Stimulated activated CD8-positive, alpha-beta memory T cell treated with anti-CD3 and anti-CD28 coated beads, Interleukin-15, amount 100 ng/mL, for 24 hours (primary cell): Measurements from ENCODE around the gene HMG20A.
"Not testable (repeated sequence)": the region's sequence is repeated elsewhere in the genome, so short reads cannot be mapped to it uniquely, and the experiment has no call there.

Source experiments
- DNase-seq: peaks from one replicate; pipeline ENCODE4 v3.0.0-alpha.2; 2020; ENCODE audit warnings: low read depth

The HMG20A gene

DNA sequence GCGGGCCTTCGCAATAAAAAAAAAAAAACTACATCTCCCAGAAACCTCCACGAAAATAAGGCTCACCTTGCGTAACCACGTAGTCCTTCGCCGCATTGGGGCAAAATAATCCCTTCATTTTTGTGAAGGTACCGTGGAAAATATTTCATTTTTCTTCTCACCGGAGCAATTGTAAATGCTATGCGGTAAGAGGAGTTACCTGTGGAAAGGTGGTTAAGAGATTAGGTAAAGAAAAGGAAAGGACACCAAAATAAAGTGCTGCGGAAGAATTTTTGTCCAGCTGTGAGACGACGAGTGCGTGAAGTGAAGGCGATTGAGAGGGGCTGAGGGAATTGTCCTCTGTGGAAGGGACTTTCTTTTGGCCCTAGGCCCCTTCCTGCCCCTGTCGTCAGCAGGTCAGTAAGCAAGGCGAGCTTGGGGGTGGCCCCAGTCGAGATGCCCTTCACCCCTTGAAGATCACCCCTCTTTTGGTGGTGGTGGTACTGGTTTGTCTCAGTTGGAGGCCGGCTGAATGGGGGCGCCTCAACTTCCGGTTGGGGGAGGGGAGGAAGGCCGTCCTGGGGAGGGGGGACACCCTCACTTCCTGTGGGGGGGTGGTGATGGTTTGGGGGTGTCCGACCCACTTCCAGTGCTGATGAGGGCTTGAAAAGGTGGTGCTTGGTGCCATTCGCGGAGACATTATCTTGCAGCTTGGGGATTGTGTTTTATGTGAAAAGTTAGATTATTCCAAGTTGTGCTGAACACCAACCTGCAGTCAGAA, at the start of gene HMG20A:
Gene HMG20A, plus strand, starts transcription at position 279 of the 760 bp plus-strand sequence. CDS start 37,520 bp downstream, outside the sequence.
- DNase-seq: peak; percentile 25

DNA sequence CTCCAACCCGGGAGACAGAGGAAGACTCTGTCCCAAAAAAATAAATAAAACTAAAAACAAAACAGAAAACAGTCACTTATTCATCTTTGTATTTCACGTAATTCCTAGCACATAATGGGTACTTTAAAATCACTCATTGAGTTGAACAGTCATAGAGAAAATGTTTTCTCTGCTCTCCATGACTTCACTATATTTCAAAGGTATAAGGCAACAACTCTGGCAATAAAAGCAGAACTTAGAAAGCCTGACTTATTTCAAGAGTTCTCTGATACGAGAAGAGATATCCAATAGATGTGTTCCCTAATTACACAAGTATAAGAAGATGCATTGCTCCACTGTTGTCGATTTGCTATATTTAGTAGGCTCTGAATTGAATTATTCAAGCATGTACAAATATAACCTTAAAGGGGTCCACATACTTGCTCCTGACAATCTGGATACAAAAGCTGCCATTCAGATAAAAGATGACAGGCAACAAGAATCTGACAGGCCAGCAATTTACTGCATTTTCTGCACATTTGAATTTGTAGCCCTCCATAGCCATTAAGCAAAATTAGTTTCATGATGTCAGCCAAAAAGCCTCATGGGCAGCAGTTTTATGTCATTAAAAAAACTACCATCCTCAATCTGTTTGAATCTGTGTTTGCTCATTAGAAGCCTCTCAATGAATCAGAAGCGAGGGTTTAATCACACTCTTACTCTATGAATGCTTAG, 48.7 kb upstream of the HMG20A start:
- no peak for DNase-seq

DNA sequence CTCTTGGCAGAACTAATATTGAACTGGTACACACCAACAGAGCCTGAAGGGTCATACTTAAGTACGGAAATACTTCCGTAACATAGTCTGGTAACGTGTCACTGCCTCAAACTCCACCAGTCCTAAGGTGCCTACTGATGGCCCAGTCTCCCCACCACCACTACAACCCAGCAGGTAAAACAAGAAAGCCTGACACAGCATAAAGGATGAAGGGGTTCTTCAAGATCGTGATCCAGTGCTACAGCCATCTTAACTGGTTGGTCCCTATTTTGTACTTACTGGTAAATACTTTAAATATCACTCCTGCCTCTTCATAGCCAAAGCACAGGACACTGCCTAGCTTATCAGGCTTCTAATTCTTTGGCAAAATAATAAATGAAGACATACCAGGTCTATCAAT, 47.2 kb upstream of the HMG20A start:
- DNase-seq: no peak

DNA sequence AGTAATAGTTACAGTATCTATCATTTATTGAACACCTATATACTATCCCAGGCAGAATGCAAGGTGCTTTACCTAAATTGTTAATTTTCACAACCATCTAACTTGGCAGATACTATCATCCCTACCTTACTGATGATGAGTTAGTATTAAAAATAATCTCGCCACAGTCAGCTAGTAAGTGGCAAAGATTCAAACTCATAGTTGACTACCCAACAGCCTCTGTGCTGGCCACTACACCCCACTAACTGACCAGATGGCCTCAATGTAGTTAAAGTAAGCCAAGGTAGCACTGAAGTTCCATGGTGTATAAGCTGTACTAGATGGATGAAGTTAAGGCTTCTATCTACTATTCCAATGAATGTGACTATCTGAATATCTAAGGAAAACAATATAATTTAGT, 45.6 kb upstream of the HMG20A start:
- DNase-seq: no peak

DNA sequence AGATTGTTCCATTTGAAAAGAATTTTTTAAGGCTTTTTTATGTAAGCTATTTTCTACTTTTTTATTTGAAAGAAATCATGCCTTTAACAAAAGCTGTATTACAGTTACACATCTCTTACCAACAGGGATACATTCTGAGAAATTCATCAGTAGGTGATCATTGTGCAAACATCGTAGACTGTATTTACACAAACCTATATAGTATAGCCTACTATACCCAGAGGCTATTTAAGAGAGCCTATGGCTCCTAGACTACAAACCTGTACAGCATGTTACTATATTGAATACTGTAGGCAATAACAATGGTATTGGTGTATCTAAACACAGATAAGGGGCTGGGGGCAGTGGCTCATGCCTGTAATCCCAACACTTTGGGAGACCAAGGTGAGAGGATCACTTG, 43.9 kb upstream of the HMG20A start:
- DNase-seq: no peak

DNA sequence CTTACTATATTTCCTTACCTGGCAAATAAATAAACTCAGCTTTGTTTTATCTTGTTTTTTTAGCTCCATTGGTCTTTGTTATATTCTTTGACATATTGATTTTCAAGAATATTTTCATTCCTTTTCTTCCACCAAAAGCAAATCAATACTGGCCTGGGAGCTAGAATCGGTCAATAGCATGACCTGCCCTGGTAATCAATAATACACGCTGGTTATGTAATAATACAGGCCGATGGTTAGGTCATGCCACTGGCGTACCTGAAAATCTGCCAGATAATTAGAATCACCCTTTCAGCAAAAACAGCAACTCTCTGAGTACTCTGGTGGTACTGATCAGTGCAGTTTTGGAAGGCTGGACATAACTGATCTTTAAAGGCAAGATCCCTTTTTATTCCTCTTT, 40.7 kb upstream of the HMG20A start:
- DNase-seq: no peak

DNA sequence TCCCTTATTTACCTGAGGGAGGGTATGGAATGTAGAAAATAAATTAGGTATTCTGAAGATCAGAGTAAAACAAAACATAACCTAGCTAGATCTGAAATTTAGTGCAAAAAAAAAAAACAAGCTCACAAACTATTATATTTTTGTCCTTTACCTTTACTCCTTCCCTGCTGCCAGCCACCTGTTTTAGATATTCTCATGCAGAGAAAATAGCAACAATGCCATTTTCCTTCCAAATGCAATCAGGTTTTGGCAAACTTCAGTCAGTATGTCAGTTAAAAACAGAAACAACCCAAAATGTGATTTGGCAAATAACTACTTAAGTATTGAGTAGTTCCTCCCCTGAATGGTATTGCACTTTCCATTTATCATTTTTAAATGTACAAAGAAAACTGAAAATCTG, 36.6 kb upstream of the HMG20A start:
- DNase-seq: no peak

DNA sequence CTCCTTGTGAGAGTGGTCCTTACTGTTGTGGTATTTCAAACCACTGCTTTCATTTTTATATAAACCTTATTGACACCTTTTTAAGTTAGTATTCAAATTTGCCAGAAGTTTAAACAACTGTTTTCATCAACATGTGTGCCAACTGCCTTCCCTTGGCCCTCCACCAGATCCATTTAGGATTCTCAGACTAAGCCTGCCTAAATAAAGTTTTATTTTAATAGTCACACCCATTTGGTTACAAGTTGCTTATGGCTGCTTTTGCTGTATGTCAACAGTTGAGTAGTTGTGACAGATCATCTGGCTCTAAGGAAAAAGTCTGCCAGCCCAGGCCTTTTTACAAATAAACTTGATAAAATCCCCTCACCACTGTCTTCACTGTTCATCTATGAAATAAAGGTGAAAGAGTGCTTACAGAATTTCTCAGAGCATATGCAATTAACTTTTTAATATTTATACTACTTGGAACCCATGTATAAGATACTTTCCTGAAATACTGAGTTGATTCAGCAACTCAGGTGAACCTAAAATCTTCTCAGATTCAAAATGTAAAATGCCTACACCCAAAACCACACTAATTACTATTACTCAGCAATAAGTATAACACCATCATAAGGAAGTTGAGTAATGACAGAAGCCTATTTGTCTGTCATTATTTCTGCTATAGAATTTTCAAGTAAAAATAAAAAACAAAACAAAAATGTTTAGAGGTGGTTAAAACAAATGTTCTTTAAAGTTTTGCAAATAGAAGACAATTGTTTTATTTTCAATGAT, 35.9 kb upstream of the HMG20A start:
- DNase-seq: no peak

DNA sequence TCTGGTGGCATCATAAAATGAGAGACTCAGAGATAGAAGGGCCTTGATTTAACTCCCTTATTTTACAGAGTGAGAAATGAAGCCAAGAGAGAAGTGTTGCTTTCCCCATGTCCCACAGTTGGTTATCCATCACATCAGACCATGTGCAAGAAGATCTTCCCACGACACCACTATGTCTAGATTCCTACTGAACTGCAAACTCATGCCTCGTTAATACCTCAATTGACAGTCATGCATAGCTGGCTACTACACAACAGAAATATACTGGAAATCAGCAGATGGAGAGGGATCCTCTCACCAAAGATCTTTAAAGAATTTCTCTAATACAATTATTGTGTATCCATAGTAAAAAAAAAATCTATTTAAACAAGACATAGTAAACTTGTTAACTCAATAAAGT, 34.1 kb upstream of the HMG20A start:
- no peak for DNase-seq

DNA sequence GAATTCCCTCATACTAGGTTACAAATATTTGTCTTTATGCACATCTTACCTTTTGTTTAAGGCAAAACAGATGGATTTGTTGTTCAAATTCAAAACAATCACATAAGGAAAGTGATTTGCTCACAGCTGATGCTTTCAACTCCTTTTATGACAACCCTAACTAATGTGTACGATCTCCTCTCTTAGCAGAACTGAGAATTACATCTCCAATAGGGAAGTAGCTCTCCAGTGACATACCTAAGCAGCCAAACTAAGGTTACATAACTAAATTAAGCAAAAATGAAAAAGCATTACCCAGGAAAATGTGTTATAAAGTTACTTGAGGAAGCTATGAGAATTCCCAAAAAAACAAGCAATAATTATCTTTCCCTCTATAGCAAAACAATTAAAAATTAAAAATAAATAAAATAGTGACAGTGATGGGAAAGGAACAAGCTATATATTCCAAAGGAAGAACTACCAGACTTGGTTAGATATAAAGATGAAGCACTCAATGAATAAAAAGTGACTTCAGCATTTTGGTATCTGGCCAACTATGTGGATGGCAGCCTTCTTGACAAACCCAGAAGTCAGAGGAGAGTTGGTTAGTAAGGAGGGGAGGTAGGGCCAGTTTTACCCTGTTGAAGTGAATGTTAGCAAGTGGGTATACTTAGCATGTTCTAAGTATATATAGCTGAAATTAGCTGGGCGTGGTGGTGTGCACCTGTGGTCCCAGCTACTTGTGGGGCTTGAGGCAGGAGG, 33.2 kb upstream of the HMG20A start:
- no peak for DNase-seq

DNA sequence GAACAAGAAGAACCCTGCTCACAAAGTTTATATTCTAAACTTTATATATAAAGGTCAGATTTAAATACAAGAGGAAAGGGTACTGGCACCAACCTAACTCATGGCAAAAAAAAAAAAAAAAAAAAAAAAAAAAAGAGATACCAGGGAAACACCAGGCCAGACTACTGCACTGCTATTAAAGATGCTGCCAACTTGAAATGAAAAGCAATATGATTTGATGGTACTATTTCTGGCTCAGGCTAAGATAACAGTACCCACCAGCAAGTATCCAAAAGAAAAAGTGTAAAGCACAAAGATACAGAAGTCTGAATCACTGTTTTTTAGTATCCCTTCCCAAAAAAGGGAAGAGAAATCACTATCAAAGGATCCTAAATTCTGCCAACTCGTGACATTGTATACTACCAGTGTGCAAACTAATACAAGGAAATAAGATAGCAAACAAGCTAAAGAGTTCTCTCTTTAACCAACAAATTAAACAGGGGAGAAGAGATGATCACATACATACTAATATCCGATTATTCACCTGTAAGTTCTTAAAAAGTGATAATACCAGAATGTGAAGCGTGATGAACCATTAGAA, 29.2 kb upstream of the HMG20A start:
- DNase-seq: no peak

DNA sequence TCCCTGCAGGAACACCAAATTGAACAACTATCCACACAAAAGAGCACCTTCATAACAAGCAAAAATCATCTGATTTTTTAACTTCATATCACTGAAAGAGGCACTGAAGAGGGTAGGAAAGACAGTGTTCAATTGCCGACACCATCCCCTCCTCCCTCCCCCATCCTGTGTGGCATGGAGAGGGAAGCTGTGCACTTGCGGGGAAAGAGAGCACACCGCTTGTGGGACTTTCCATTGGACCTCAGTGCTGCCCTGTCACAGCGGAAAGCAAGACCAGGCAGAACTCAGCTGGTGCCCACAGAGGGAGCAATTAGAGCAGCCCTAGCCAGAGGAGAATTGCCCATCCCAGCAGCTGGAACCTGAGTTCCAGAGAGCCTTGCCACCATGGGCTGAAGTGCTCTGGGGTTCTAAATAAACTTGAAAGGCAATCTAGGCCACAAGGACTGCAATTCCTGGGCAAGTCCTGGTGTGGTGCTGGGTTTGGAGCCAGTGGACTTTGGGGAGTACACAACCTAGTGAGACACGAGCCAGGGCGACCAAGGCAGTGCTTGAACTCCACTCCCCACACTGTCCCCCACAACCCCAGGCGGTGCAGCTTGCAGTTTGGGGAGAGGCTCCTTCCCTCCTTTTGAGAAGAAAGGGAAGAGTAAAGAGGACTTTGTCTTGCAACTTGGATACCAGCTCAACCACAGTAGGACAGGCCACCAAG, 27.8 kb upstream of the HMG20A start:
- DNase-seq: no peak

DNA sequence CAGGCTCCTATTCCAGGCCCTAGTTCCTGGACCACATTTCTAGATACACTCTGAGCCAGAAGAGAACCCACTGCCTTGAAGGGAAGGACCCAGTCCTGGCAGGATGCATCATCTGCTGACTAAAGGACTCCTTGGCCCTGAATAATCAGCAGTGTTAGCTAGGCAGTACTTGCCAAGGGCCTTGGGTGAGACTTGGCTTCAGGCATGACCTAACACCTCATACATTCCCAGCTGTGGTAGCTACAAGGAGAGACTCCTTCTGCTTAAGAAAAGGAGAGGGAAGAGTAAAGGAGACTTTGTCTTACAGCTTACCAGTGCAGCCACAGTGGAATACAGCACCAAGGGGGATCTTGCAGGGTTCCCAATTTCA, 27.2 kb upstream of the HMG20A start:
- DNase-seq: no peak

DNA sequence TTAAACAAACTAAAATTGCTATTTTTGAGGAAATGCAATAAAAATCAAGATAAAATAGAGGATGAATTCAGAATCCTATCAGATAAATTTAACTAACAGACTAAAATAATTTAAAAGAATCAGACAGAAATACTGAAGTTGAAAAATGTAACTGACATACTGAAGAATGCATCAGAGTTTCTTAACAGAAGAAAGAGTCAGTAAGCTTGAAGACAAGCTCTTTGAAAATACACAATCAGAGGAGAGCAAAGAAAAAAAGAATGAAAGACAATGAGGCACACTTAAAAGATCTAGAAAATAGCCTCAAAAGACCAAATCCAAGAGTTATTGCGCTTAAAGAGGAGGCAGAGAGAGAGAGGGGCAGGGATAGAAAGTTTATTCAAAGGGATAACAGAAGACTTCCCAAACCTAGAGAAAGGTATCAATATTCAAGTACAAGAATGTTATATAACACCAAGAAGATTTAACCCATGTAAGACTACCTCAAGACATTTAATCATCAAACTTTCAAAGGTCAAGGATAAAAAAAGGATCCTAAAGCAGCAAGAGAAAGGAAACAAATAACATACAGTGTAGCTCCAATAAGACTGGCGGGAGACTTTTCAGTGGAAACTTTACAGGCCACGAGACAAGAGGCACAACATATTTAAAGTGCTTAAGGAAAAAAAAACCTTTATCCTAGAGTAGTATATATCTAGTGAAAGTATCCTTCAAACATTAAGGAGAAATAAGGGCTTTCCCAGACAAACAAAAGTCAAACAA, 25.5 kb upstream of the HMG20A start:
- DNase-seq: no peak

DNA sequence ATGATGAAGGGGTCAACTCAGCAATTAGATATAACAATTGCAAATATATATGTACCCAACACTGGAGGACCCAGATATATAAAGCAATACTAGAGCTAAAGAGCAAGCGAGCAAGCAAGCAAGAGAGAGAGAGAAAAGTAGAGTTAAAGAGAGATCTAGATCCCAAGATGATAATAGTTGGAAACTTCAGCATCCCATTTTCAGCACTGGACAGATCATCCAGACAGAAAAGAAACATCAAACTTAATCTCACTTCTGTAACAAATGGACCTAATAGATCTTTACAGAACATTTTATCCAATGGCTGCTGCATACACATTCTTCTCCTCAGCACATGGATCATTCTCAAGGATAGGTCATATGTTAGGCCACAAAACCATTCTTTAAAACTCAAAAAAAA, 24.0 kb upstream of the HMG20A start:
- DNase-seq: no peak

DNA sequence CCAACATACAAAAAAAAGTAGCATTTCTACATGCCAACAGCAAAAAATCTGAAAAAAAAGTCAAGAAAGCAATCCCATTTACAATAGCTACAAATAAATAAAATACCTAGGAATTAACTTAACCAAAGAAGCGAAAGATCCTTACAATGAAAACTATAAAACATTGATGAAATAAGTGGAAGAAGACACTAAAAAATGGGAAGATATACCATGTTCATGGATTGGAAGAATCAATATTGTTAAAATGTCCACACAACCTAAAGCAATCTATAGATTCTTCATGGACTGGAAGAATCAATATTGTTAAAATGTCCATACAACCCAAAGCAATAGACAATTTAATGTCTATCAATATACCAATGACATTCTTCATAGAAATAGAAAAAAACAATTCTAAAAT, 21.8 kb upstream of the HMG20A start:
- no peak for DNase-seq

DNA sequence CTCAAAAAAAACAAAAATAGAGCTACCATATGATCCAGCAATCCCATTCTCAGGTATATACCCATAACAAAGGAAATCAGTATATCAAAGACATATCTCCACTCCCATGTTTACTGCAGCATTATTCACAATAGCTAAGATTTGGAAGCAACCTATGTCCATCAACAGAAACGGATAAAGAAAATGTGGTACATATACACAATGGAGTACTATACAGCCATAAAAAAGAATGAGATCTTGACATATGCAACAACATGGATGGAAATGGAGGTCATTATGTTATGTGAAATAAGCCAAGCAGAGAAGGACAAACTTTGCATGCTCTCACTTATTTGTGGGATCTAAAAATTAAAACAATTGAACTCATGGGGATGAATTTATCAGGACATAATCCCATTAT, 20.4 kb upstream of the HMG20A start:
- DNase-seq: no peak

DNA sequence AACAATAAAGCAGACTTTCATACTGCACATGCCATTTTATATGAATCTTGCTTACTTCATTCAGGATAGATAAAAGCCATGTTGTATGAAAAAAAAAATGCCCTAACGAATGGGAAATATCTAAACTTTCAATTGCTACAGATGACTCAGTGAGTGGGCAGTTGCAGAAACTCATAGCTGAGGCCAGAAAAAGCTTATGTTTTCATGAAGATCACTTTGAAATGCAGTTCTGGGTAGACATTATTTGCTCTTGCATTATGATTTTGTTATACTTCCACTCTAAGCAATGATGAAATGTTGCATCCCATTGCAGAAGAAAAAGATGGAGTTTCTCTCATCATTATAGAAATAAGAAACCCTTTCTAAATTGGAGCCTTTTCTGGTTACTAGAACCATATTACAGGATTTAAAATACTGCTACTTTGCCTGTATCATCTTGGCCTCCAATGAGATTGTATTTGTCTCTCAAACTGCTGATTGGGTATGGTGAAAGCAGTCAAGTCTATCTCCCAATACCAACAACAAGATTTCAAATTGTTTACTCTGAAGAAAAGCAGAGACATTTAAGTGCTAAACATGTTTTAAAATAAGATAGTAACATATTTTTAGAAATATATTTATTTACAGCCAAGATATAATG, 17.8 kb upstream of the HMG20A start:
- no peak for DNase-seq

DNA sequence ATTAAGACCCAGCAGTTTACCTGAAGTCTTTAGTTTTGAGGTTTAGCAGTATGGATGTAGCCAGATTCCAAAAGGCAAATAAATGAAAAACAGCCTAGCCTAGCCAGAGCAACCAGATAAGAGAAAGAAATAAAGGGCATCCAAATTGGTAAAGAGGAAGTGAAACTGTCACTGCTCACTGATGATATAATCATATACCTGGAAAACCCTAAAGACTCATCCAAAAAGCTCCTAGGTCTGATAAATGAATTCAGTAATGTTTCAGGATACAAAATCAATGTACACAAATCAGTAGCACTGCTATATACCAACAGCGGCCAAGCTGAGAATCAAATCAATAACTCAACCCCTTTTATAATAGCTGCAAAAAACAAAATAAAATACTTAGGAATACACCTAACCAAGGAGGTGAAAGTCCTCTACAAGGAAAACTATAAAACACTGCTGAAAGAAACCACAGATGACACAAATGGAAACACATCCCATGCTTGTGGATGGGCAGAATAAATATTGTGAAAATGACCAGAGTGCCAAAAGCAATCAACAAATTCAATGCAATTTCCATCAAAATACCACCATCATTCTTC, 14.4 kb upstream of the HMG20A start:
- DNase-seq: not testable (repeated sequence)

DNA sequence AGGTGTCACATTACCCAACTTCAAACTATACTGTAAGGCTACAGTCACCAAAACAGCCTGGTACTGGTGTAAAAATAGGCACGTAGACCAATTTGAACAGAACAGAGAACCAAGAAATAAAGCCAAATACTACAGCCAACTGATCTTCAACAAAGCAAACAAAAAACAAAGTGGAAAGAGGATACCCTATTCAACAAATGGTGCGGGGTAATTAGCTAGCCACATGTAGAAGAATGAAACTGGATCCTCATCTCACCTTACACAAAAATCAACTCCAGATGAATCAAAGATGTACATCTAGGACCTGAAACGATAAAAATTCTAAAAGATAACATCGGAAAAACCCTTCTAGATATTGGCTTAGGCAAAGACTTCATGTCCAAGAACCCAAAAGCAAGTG, 13.8 kb upstream of the HMG20A start:
- no peak for DNase-seq
